Heart right ventricle (tissue), 16 donors: ENCODE data around the gene LURAP1L. TPM values are rescaled to one million over a fixed set of nuclear protein-coding genes. Genes with fewer than 3 reads are reported as not detected.
A peak's percentile ranks its signal among the peaks of the same experiment; 100 is the strongest.

ENCODE experiments used
- ATAC-seq, 8 donors: fragments of 200-7000 bp; cut with Tn5 transposase; one replicate each; pipeline ENCODE4 v1.9.1; 2020; ENCODE audit warnings: mild to moderate bottlenecking in 8 of 8, moderate library complexity in 8 of 8, moderate number of reproducible peaks in 1 of 8
- DNase-seq, 2 donors: peaks; one replicate each; pipeline ENCODE4 v3.0.0-alpha.2; 2020
- H3K27ac ChIP-seq, 10 donors: fragments of 200-600 bp; sonication (generic) in 2 of 10; one replicate each; pipeline versions ENCODE4 v1.5.0 to v1.8.0; 2020 to 2022; ENCODE audit warnings: mild to moderate bottlenecking in 3 of 10
- H3K27me3 ChIP-seq, 7 donors: fragments of 200-600 bp; one replicate each; pipeline ENCODE4 v1.8.0; 2021 to 2022; ENCODE audit warnings: mild to moderate bottlenecking in 2 of 7
- H3K36me3 ChIP-seq, 9 donors: fragments of 200-600 bp; sonication (generic) in 1 of 9; one replicate each; pipeline versions ENCODE4 v1.5.0 to v1.8.0; 2020 to 2022; ENCODE audit warnings: mild to moderate bottlenecking in 2 of 9
- H3K4me1 ChIP-seq, 9 donors: fragments of 200-600 bp; sonication (generic) in 1 of 9; one replicate each; pipeline versions ENCODE4 v1.5.0 to v1.8.0; 2020 to 2022; ENCODE audit warnings: mild to moderate bottlenecking in 4 of 9
- H3K4me3 ChIP-seq, 10 donors: fragments of 200-600 bp; sonication (generic) in 2 of 10; one replicate each; pipeline versions ENCODE4 v1.5.0 to v1.8.0; 2020 to 2022; ENCODE audit warnings: mild to moderate bottlenecking in 7 of 10, moderate library complexity in 2 of 10
- H3K9me3 ChIP-seq, 11 donors: fragments of 200-600 bp in 10 of 11; sonication (generic) in 2 of 11; one replicate each; pipeline versions ENCODE4 v1.5.0 to v1.8.0; 2013 to 2022; ENCODE audit warnings: mild to moderate bottlenecking in 2 of 11, control low read depth in 1 of 11, moderate library complexity in 1 of 11
- WGBS, 2 donors: extraction: QIAGEN DNeasy Blood & Tissue Kit; methylation state at CpG; one replicate each; pipeline ENCODE4 v1.1.7; 2013; ENCODE audit warnings: inconsistent platforms in 1 of 2; 5-methylcytosine and 5-hydroxymethylcytosine counted together
- intact Hi-C, 10 donors: fragments of 100-400 bp; cut with DNase I; formaldehyde crosslinking; loops; one replicate each; pipeline versions ENCODE4 v1.11.1 to v1.14.2; 2022
- polyA plus RNA-seq, 2 donors: library from polyadenylated mRNA; stranded (reverse); fragments of 200-250 nt; gene quantifications; one replicate each; pipeline ENCODE4 v1.2.3, GENCODE V29; 2013
- total RNA-seq, 10 donors: library from RNA; stranded (reverse); fragmentation: NEBNext Ultra II Directional in 3 of 10; extraction: Animal tissue kit (Norgen Biotek cat#: 25700) in 3 of 10; gene quantifications; one replicate each; pipeline versions ENCODE4 v1.2.1 to v1.2.4, GENCODE V29; 2021 to 2023
- TF ChIP-seq, protein P1 (sequence below), 9 donors: fragments of 200-600 bp; sonication (generic) in 2 of 9; IDR thresholded peaks; one replicate each; pipeline versions ENCODE4 v1.5.0 to v1.8.0; 2021 to 2022; ENCODE audit warnings: antibody characterized with exemption in 9 of 9, mild to moderate bottlenecking in 5 of 9, moderate library complexity in 1 of 9
- donor health status: Arrhythmogenic right ventricular cardiomyopathy.
- donor health status: ischemic (EF 13 %, LVEDD 7.1; RV severe dilation, severe dysfunction).
- donor health status: healthy with polysubstance abuse.
- donor health status: DM: no; HTN: yes; CAD: no.
- donor health status: DM: no; HTN: no; CAD: no.
- donor health status: ischemic (EF 25% LVEDD 6.9; RV normal size, moderate dysfunction).
- donor health status: ischemic (EF 25% LVEDD 5.7; RV mildly dilated, moderate dysfunction).
- donor health status: healthy.
- donor health status: DM: yes; HTN: yes; CAD: no.
- donor health status: Ischemic cardiomyopathy.
- donor health status: ischemic (EF 35%, LVEDD 5.7; RV mildly dilated, moderate dysfunction).
- donor health status: nonischemic (EF 11% LVEDD 7.7; RV severe dilation, severe dysfunction).
- donor health status: DM: yes; HTN: yes; CAD: no.
- donor health status: PGD.
- donor health status: ischemic (EF 29% LVEDD 5.4; RV normal size, mild dysfunction).
- donor health status: nonischemic (EF 23%, LVEDD 6.1; RV moderate dilation, normal function).

The LURAP1L gene
- total and polyA plus RNA-seq, 12 donors = 1.2 to 4.6 (median 2.2) TPM

GRCh38 chr9:12817702-12818101 is 42.9 kb downstream of the LURAP1L start:
- H3K9me3 ChIP-seq = no peaks in the 10 kb centered on the region
- no peak overlapping the region for H3K4me3 ChIP-seq
- no peaks in the 10 kb centered on the region for H3K27me3 ChIP-seq
- peak in 1 of 2 donors; percentile 11 for DNase-seq
- H3K27ac ChIP-seq = peak overlapping the region in 1 of 10 donors; percentile 56
- H3K36me3 ChIP-seq = peaks cover 0 to 9% (median 0%) of the 10 kb centered on the region in 9 donors
- TF ChIP-seq, protein P1, sequence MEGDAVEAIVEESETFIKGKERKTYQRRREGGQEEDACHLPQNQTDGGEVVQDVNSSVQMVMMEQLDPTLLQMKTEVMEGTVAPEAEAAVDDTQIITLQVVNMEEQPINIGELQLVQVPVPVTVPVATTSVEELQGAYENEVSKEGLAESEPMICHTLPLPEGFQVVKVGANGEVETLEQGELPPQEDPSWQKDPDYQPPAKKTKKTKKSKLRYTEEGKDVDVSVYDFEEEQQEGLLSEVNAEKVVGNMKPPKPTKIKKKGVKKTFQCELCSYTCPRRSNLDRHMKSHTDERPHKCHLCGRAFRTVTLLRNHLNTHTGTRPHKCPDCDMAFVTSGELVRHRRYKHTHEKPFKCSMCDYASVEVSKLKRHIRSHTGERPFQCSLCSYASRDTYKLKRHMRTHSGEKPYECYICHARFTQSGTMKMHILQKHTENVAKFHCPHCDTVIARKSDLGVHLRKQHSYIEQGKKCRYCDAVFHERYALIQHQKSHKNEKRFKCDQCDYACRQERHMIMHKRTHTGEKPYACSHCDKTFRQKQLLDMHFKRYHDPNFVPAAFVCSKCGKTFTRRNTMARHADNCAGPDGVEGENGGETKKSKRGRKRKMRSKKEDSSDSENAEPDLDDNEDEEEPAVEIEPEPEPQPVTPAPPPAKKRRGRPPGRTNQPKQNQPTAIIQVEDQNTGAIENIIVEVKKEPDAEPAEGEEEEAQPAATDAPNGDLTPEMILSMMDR (IDR thresholded peaks at IDR 0.05) = no peak
- H3K4me1 ChIP-seq = peaks cover 0 to 43% (median 20%) of the 10 kb centered on the region in 9 donors
- ATAC-seq = peak in 1 of 8 donors; percentile 40
- intact Hi-C loops = loop anchor here in 5 of 10 donors (2.0 to 10.0 kb wide), 5 partner anchors 40 to 93 kb away; partner anchors contain the start of gene LURAP1L (in 1 of the 5)
- 70 to 75% methylated on average over 9 of the region's 9 CpGs for WGBS, 2 donors

DNA sequence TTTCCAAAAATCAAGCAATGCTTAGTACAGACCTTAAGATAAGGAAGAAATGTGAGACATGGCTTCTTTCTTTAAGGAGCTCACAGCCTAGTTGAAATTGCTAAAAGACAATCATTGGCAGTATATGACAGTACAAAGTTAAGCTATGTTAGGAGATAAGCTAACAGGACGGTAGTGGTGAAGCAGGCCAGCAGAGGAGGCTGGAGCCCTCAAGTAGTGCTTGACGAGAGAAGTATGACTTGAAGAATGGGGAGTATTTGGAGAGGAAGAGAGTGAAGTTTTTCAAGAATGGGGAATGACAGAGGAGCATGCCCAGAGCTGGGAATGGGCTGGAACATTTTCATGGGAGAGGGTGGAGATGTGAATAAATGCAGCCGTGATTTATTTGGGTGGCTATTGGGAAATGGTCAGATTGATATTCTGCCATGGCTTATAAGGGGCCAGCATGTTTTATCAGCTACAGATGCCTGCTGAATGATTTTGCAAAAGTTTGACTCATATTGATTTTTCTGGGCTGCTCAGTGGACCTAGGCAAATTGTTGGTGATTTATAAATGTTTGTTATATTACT is 43.7 kb downstream of the LURAP1L start:
- Histone ChIP-seq H3K4me1 (peaks cover 0 to 36% (median 20%) of the 10 kb centered on the region in 9 donors), H3K9me3 (no peaks in the 10 kb centered on the region), H3K4me3 (no peak overlapping the region), H3K27ac (peak overlapping the region in 3 of 10 donors; percentile 17 to 56 (median 43)), H3K36me3 (peaks cover 0 to 14% (median 0%) of the 10 kb centered on the region in 9 donors), H3K27me3 (no peaks in the 10 kb centered on the region)
- 46 to 55% methylated on average over 3 of the region's 3 CpGs for WGBS, 2 donors
- DNase-seq = no peak
- ATAC-seq = peak in 1 of 8 donors; percentile 22
- TF ChIP-seq, protein P1 (IDR thresholded peaks at IDR 0.05) = no peak
- intact Hi-C loops = loop anchor here in 5 of 10 donors (5.0 to 10.0 kb wide), 4 partner anchors 41 to 94 kb away; partner anchors contain the start of gene LURAP1L (in 1 of the 5)

GRCh38 chr9:12819436-12820185 is 44.8 kb downstream of the LURAP1L start:
- 92 to 94% methylated on average over 9 of the region's 9 CpGs for WGBS, 2 donors
- Histone ChIP-seq H3K4me3 (no peak overlapping the region), H3K27ac (peak overlapping the region in 2 of 10 donors; percentile 2 to 56), H3K36me3 (peaks cover 0 to 14% (median 0%) of the 10 kb centered on the region in 9 donors), H3K9me3 (no peaks in the 10 kb centered on the region), H3K4me1 (peaks cover 0 to 25% (median 14%) of the 10 kb centered on the region in 9 donors), H3K27me3 (no peaks in the 10 kb centered on the region)
- TF ChIP-seq, protein P1 (IDR thresholded peaks at IDR 0.05) = peak; percentile 15 to 48 (median 30)
- no peak for DNase-seq
- intact Hi-C loops = loop anchor here in 7 of 10 donors (5.0 to 10.0 kb wide), 6 partner anchors 42 to 95 kb away; partner anchors contain the start of gene LURAP1L (in 1 of the 7)
- no peak for ATAC-seq

DNA sequence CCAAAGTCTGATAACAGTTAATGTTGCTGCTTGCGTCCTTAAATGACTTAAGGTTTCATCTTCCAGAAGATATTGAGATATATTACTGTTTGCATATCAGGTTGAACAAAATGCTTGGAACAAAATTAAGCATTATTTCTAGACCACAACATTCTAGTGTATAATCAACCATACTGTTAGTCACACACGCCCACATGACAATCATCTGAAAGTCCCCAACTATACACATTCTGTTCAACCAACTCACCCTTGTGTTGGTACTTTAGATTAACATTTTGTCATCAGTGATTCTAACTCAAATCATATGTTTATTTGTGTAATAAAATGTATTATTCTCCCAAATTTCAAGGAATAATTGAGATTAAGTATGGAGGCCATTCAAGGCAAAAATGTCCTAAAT is 47.3 kb downstream of the LURAP1L start:
- TF ChIP-seq, protein P1 (IDR thresholded peaks at IDR 0.05) = no peak
- H3K36me3 ChIP-seq = peaks cover 0 to 14% (median 0%) of the 10 kb centered on the region in 9 donors
- ATAC-seq (no peak), DNase-seq (no peak)
- no peaks in the 10 kb centered on the region for H3K9me3 ChIP-seq
- H3K27me3 ChIP-seq = no peaks in the 10 kb centered on the region
- peaks cover 0 to 21% (median 11%) of the 10 kb centered on the region in 9 donors for H3K4me1 ChIP-seq
- WGBS, 2 donors = 94% methylated on average over 2 of the region's 2 CpGs
- no peak overlapping the region for H3K4me3 ChIP-seq
- H3K27ac ChIP-seq = no peak overlapping the region
- intact Hi-C loops = loop anchor here in 3 of 10 donors (10.0 kb wide), 4 partner anchors 53 to 97 kb away; no protein-coding TSS in a partner anchor
